Uterus (tissue), 4 donors: Measurements from ENCODE around the gene UBE4B. TPM values are rescaled to one million over a fixed set of nuclear protein-coding genes. Genes with fewer than 3 reads are reported as not detected.

ENCODE experiments used
- DNase-seq, 2 donors: peaks; one replicate each; pipeline ENCODE4 v3.0.0-alpha.2; 2019 to 2020
- H3K27ac ChIP-seq, 2 donors: fragments of 200-600 bp; sonication (generic); 1 replicate in 1 of 2; 2 replicates in 1 of 2; pipeline ENCODE4 v1.5.1; 2016 to 2018
- H3K27me3 ChIP-seq, 2 donors: fragments of 200-600 bp; sonication (generic); one replicate each; pipeline ENCODE4 v1.5.1; 2018 to 2019; ENCODE audit warnings: control low read depth in 1 of 2
- H3K36me3 ChIP-seq, 2 donors: fragments of 200-600 bp; sonication (generic); one replicate each; pipeline ENCODE4 v1.5.1; 2019; ENCODE audit warnings: control low read depth in 1 of 2
- H3K4me1 ChIP-seq, 2 donors: fragments of 200-600 bp; sonication (generic); one replicate each; pipeline ENCODE4 v1.5.1; 2018 to 2019; ENCODE audit warnings: control low read depth in 1 of 2
- H3K4me3 ChIP-seq, 2 donors: fragments of 200-600 bp; sonication (generic); 1 replicate in 1 of 2; 2 replicates in 1 of 2; pipeline ENCODE4 v1.5.1; 2018 to 2019; ENCODE audit warnings: mild to moderate bottlenecking in 1 of 2
- H3K9me3 ChIP-seq, 2 donors: fragments of 200-600 bp; sonication (generic); one replicate each; pipeline ENCODE4 v1.5.1; 2019; ENCODE audit warnings: control low read depth in 1 of 2
- POLR2A ChIP-seq, 2 donors: fragments of 450-650 bp; IDR thresholded peaks; one replicate each; pipeline ENCODE4 v1.6.1; 2016; ENCODE audit warnings: antibody characterized with exemption in 2 of 2, mild to moderate bottlenecking in 1 of 2, moderate library complexity in 1 of 2
- intact Hi-C: fragments of 100-400 bp; cut with DNase I; formaldehyde crosslinking; loops from one replicate; pipeline ENCODE4 v1.15.1; 2023; ENCODE audit warnings: low total_unique reads
- total RNA-seq, 4 donors: library from RNA; depleted of rRNA in 3 of 4; stranded (reverse); fragments of >200 nt in 3 of 4; gene quantifications; one replicate each; pipeline versions ENCODE4 v1.1.0 to v1.2.4, GENCODE V29; 2014 to 2023
- TF ChIP-seq, protein P1 (sequence below), 4 experiments: fragments of 200-600 bp in 2 of 4; fragments of 450-650 bp in 2 of 4; sonication (generic) in 2 of 4; IDR thresholded peaks; one replicate each; pipeline ENCODE4 v1.5.1; 2016 to 2019; ENCODE audit warnings: antibody characterized with exemption in 4 of 4, mild to moderate bottlenecking in 2 of 4, moderate library complexity in 1 of 4
- donor health status: DM: yes; HTN: yes; CAD: no.

Gene UBE4B
- total RNA-seq, 4 donors from 2014 or later: 15.4 to 54.2 (median 30.4) TPM

DNA sequence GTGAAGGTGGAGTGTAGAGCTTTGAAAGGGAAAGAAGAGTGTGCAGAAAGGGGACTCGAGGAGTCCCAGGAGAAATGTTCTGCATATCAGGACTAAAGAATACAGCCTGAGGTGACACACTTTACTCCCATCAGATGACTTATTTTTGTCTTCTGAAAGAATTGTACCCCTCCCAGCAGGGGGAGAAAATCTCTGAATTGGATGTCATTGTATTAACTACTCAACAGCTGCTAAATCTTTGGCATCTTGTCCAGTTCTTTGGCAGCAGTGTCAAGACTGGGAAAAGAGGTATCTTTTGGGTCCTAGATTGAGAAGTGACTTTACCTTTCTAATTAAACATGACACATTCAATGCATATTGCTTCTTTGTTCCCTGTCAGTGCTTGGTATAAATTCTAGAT is 18.9 kb downstream of the UBE4B start:
- TF ChIP-seq, protein P1, sequence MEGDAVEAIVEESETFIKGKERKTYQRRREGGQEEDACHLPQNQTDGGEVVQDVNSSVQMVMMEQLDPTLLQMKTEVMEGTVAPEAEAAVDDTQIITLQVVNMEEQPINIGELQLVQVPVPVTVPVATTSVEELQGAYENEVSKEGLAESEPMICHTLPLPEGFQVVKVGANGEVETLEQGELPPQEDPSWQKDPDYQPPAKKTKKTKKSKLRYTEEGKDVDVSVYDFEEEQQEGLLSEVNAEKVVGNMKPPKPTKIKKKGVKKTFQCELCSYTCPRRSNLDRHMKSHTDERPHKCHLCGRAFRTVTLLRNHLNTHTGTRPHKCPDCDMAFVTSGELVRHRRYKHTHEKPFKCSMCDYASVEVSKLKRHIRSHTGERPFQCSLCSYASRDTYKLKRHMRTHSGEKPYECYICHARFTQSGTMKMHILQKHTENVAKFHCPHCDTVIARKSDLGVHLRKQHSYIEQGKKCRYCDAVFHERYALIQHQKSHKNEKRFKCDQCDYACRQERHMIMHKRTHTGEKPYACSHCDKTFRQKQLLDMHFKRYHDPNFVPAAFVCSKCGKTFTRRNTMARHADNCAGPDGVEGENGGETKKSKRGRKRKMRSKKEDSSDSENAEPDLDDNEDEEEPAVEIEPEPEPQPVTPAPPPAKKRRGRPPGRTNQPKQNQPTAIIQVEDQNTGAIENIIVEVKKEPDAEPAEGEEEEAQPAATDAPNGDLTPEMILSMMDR (IDR thresholded peaks at IDR 0.05): no peak
- no peak for TF ChIP-seq POLR2A (IDR thresholded peaks at IDR 0.05)
- intact Hi-C loops: no loop called here
- H3K4me3 ChIP-seq: no peak overlapping the region
- DNase-seq: no peak
- H3K9me3 ChIP-seq: no peaks in the 10 kb centered on the region
- no peaks in the 10 kb centered on the region for H3K36me3 ChIP-seq
- peaks cover 2 to 4% of the 10 kb centered on the region in 2 donors for H3K4me1 ChIP-seq
- no peaks in the 10 kb centered on the region for H3K27me3 ChIP-seq
- no peak overlapping the region for H3K27ac ChIP-seq

- no peak for TF ChIP-seq POLR2A (IDR thresholded peaks at IDR 0.05)
- TF ChIP-seq, protein P1 (IDR thresholded peaks at IDR 0.05): no peak
- DNase-seq: no peak
- H3K9me3 ChIP-seq: no peaks in the 10 kb centered on the region
- H3K36me3 ChIP-seq: no peaks in the 10 kb centered on the region
- no peak overlapping the region for H3K4me3 ChIP-seq
- intact Hi-C loops: no loop called here
- no peaks in the 10 kb centered on the region for H3K27me3 ChIP-seq
- H3K4me1 ChIP-seq: peaks cover 5 to 6% of the 10 kb centered on the region in 2 donors
- H3K27ac ChIP-seq: no peak overlapping the region
These were observed 19.6 kb downstream of the UBE4B start for GRCh38 chr1:10052347-10052746.

GRCh38 chr1:10054465-10054864 is 21.7 kb downstream of the UBE4B start:
- Histone ChIP-seq H3K27me3 (no peaks in the 10 kb centered on the region), H3K27ac (no peak overlapping the region), H3K4me1 (peaks cover 5 to 6% of the 10 kb centered on the region in 2 donors), H3K9me3 (no peaks in the 10 kb centered on the region), H3K4me3 (no peak overlapping the region), H3K36me3 (no peaks in the 10 kb centered on the region)
- intact Hi-C loops: no loop called here
- no peak for TF ChIP-seq POLR2A (IDR thresholded peaks at IDR 0.05)
- TF ChIP-seq, protein P1 (IDR thresholded peaks at IDR 0.05): no peak
- no peak for DNase-seq

- Histone ChIP-seq H3K9me3 (no peaks in the 10 kb centered on the region), H3K36me3 (no peaks in the 10 kb centered on the region), H3K27ac (peak overlapping the region; percentile 42 to 85), H3K4me1 (peaks cover 5 to 6% of the 10 kb centered on the region in 2 donors), H3K27me3 (no peaks in the 10 kb centered on the region), H3K4me3 (no peak overlapping the region)
- TF ChIP-seq POLR2A (IDR thresholded peaks at IDR 0.05): no peak
- TF ChIP-seq, protein P1 (IDR thresholded peaks at IDR 0.05): no peak
- DNase-seq: no peak
- intact Hi-C loops: no loop called here
These were observed 23.8 kb downstream of the UBE4B start for GRCh38 chr1:10056599-10056987.

GRCh38 chr1:10057343-10057742 is 24.6 kb downstream of the UBE4B start:
- intact Hi-C loops: no loop called here
- Histone ChIP-seq H3K36me3 (no peaks in the 10 kb centered on the region), H3K4me1 (peaks cover 5 to 6% of the 10 kb centered on the region in 2 donors), H3K27me3 (no peaks in the 10 kb centered on the region), H3K4me3 (no peak overlapping the region), H3K27ac (peak overlapping the region; percentile 56 to 85), H3K9me3 (no peaks in the 10 kb centered on the region)
- peak; percentile 39 to 54 for DNase-seq
- TF ChIP-seq, protein P1 (IDR thresholded peaks at IDR 0.05): no peak
- no peak for TF ChIP-seq POLR2A (IDR thresholded peaks at IDR 0.05)
